ENCODE results near the gene TTC39B. TPM values are rescaled to one million over a fixed set of nuclear protein-coding genes. Genes with fewer than 3 reads are reported as not detected.

TTC39B gene
- total RNA-seq, 2 donors from 2014 or later = 53.5 to 69.5 TPM

DNA sequence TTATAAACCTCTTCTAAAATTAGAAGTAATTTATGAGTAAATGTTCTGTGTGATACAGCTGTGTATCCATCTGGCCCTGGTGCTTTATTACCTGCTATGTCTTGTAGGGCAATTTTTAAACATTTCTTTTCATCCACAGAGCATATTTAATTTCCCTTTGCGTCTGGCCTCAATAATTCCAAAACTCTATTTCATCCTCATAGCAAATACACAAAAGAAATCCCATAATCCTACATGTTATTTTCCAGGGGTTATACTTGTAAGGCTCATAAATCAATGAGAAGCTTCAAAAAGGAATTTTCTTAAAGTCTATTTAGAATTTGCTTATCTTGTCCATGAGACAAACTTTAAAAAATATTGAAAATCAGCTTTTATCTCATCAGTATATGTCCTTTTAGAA is 167.0 kb downstream of the TTC39B start:
- DNase-seq = no peak
- TF ChIP-seq CTCF (conservative IDR thresholded peaks at IDR 0.05) = no peak
- no peak overlapping the region for H3K27ac Mint-ChIP-seq
- H3K9ac ChIP-seq (ENCODE audit: extremely low read depth, low read length, poor library complexity, severe bottlenecking) = no peak overlapping the region
- H3K27ac ChIP-seq (ENCODE audit: low read depth, low read length) = no peak overlapping the region
- no peaks in the 10 kb centered on the region for H3K36me3 ChIP-seq (ENCODE audit: control insufficient read depth, insufficient read depth, low read length)
- H3K4me1 Mint-ChIP-seq = peaks cover 9% of the 10 kb centered on the region
- peaks cover 4% of the 10 kb centered on the region for H3K9me3 ChIP-seq (ENCODE audit: control insufficient read depth, low read length)
- H3K27me3 Mint-ChIP-seq (ENCODE audit: insufficient read depth) = no peaks in the 10 kb centered on the region
- WGBS, 2 experiments (ENCODE audit: insufficient coverage in 1 of 2, insufficient read length in 1 of 2) = 89 to 91% methylated on average over 1 of the region's 1 CpG
- H3K4me1 ChIP-seq (ENCODE audit: control insufficient read depth, insufficient read depth, low read length) = peaks cover 3% of the 10 kb centered on the region
- H3K27me3 ChIP-seq (ENCODE audit: control insufficient read depth, insufficient read depth, low read length, poor library complexity, severe bottlenecking) = no peaks in the 10 kb centered on the region
- peaks cover 5% of the 10 kb centered on the region for H3K36me3 Mint-ChIP-seq (ENCODE audit: low read depth)
- no peak overlapping the region for H3K4me3 ChIP-seq (ENCODE audit: low read length)
- peaks cover 10% of the 10 kb centered on the region for H3K9me3 Mint-ChIP-seq
- no peak overlapping the region for H3K4me3 Mint-ChIP-seq

GRCh38 chr9:15139469-15139868 is 167.5 kb downstream of the TTC39B start:
- no peak overlapping the region for H3K27ac ChIP-seq (ENCODE audit: low read depth, low read length)
- no peaks in the 10 kb centered on the region for H3K27me3 ChIP-seq (ENCODE audit: control insufficient read depth, insufficient read depth, low read length, poor library complexity, severe bottlenecking)
- peaks cover 4% of the 10 kb centered on the region for H3K9me3 ChIP-seq (ENCODE audit: control insufficient read depth, low read length)
- peaks cover 10% of the 10 kb centered on the region for H3K9me3 Mint-ChIP-seq
- no peaks in the 10 kb centered on the region for H3K36me3 ChIP-seq (ENCODE audit: control insufficient read depth, insufficient read depth, low read length)
- no peak overlapping the region for H3K27ac Mint-ChIP-seq
- 83 to 87% methylated on average over 9 to 13 of the region's 13 CpGs for WGBS, 2 experiments (ENCODE audit: insufficient coverage in 1 of 2, insufficient read length in 1 of 2)
- H3K36me3 Mint-ChIP-seq (ENCODE audit: low read depth) = peaks cover 5% of the 10 kb centered on the region
- no peaks in the 10 kb centered on the region for H3K4me1 ChIP-seq (ENCODE audit: control insufficient read depth, insufficient read depth, low read length)
- no peak for TF ChIP-seq CTCF (conservative IDR thresholded peaks at IDR 0.05)
- H3K9ac ChIP-seq (ENCODE audit: extremely low read depth, low read length, poor library complexity, severe bottlenecking) = no peak overlapping the region
- H3K4me3 Mint-ChIP-seq = no peak overlapping the region
- DNase-seq = peak; percentile 30
- H3K4me1 Mint-ChIP-seq = peaks cover 7% of the 10 kb centered on the region
- no peaks in the 10 kb centered on the region for H3K27me3 Mint-ChIP-seq (ENCODE audit: insufficient read depth)
- H3K4me3 ChIP-seq (ENCODE audit: low read length) = no peak overlapping the region

DNA sequence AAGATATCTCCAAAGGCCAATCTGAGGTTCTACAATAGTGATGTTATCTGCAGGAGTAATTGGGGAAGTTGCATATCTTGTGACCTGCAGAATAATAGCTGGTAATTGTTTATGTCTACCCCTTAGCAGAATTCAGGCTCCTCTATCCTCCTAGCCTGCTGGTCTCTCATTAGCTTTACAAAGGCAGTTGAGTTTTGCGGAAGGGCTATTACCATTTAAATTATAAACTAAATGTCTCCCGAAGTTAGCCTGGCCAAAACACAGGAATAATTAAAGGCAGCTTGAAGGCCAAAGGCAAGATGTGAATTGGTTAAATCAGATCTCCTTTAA is 168.7 kb downstream of the TTC39B start:
- no peak overlapping the region for H3K4me3 ChIP-seq (ENCODE audit: low read length)
- no peaks in the 10 kb centered on the region for H3K27me3 ChIP-seq (ENCODE audit: control insufficient read depth, insufficient read depth, low read length, poor library complexity, severe bottlenecking)
- Mint-ChIP-seq H3K4me1 (peaks cover 6% of the 10 kb centered on the region), H3K9me3 (peaks cover 10% of the 10 kb centered on the region), H3K36me3 (ENCODE audit: low read depth) (peaks cover 5% of the 10 kb centered on the region), H3K27ac (no peak overlapping the region), H3K27me3 (ENCODE audit: insufficient read depth) (no peaks in the 10 kb centered on the region), H3K4me3 (no peak overlapping the region)
- no peaks in the 10 kb centered on the region for H3K36me3 ChIP-seq (ENCODE audit: control insufficient read depth, insufficient read depth, low read length)
- H3K4me1 ChIP-seq (ENCODE audit: control insufficient read depth, insufficient read depth, low read length) = no peaks in the 10 kb centered on the region
- TF ChIP-seq CTCF (conservative IDR thresholded peaks at IDR 0.05) = no peak
- WGBS, 2 experiments (ENCODE audit: insufficient coverage in 1 of 2, insufficient read length in 1 of 2) = 40 to 54% methylated on average over 1 to 2 of the region's 2 CpGs
- peaks cover 4% of the 10 kb centered on the region for H3K9me3 ChIP-seq (ENCODE audit: control insufficient read depth, low read length)
- H3K27ac ChIP-seq (ENCODE audit: low read depth, low read length) = no peak overlapping the region
- H3K9ac ChIP-seq (ENCODE audit: extremely low read depth, low read length, poor library complexity, severe bottlenecking) = no peak overlapping the region
- DNase-seq = peak; percentile 43

Measured in endodermal cell (in vitro differentiated cells).